BLaER1 (cell line): ENCODE measurements around the gene PHETA2.

ENCODE experiments used
- H3K27ac ChIP-seq: shearing (Covaris generic); formaldehyde crosslinking; 2 replicates; pipeline ENCODE4 v1.8.1; 2022
- H3K27me3 ChIP-seq: shearing (Covaris generic); formaldehyde crosslinking; 2 replicates; pipeline ENCODE4 v1.8.1; 2022
- H3K36me3 ChIP-seq: shearing (Covaris generic); formaldehyde crosslinking; 2 replicates; pipeline ENCODE4 v1.8.1; 2022
- H3K4me1 ChIP-seq: shearing (Covaris generic); formaldehyde crosslinking; 2 replicates; pipeline ENCODE4 v1.8.1; 2022
- H3K4me2 ChIP-seq: shearing (Covaris generic); formaldehyde crosslinking; 2 replicates; pipeline ENCODE4 v1.8.1; 2022
- H3K4me3 ChIP-seq: shearing (Covaris generic); formaldehyde crosslinking; 2 replicates; pipeline ENCODE4 v1.8.1; 2022
- H3K9ac ChIP-seq: shearing (Covaris generic); formaldehyde crosslinking; 2 replicates; pipeline ENCODE4 v1.8.1; 2022
- H3K9me3 ChIP-seq: shearing (Covaris generic); formaldehyde crosslinking; 2 replicates; pipeline ENCODE4 v1.8.1; 2022
- H4K20me1 ChIP-seq: shearing (Covaris generic); formaldehyde crosslinking; 2 replicates; pipeline ENCODE4 v1.8.1; 2022
- Cebpa-rat ChIP-seq: shearing (Covaris generic); IDR thresholded peaks from 2 replicates; pipeline ENCODE4 v1.8.1; 2022

PHETA2 gene

DNA sequence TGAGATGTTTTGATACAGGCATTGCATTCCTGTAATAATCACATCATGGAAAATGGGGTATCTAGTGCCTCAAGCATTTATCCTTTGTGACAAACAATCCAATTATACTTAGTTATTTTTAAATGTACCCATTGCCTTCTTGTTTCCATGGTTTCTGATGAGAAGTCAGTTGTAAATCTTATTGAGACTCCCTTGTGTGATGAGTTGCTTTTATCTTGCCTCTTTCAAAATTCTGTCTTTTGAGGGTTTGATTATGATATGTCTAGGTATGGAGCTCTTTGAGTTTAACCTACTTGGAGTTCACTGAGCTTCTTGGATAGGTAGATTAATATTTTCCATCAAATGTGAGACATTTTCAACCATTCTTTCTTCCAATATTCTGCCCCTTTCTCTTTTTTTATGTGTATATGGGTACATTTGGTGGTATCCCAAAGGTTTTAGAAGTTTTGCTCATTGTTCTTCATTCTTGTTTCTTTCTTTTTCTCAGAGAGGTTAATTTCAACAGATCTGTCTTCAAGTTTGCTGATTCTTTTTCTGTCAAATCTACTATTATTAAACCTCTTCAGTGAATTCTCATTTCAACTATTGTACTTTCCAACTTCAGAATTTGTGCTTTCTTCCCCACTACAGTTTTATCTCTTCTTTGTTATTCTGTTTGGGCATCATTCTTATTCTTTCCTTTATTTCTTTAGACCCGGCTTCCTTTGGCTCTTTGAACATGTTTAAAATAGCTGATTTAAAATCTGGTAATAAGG lies 17.1 kb upstream of the PHETA2 start:
- Histone ChIP-seq H3K4me1 (no peaks in the 10 kb centered on the region), H4K20me1 (no peaks in the 10 kb centered on the region), H3K27ac (no peak overlapping the region), H3K4me3 (no peak overlapping the region), H3K4me2 (no peak overlapping the region), H3K27me3 (no peaks in the 10 kb centered on the region), H3K9me3 (peaks cover 29% of the 10 kb centered on the region), H3K9ac (no peak overlapping the region), H3K36me3 (peaks cover 47% of the 10 kb centered on the region)
- no peak for TF ChIP-seq Cebpa-rat

DNA sequence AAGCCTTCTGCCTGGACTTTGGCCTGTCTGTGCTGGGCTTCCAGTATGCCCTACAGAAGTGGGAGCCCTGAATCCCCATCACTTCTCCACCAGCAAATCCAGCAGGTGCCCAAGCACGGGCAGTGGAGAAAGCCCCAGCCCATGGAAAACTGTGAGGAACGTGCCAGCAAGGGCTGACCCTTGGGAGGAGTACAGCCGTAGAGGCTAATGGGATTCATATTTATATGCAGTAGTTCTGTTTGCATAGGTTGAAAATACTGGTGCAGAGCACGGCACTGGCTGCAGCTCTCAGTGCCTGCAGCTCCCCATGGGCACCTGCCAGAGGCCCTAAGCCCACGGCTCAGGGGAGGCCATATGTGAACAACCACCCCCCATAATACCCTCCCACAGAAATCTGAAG lies 13.6 kb upstream of the PHETA2 start:
- no peaks in the 10 kb centered on the region for H3K27me3 ChIP-seq
- H3K4me3 ChIP-seq: no peak overlapping the region
- H3K4me2 ChIP-seq: no peak overlapping the region
- H3K9ac ChIP-seq: no peak overlapping the region
- no peak overlapping the region for H3K27ac ChIP-seq
- peaks cover 29% of the 10 kb centered on the region for H3K9me3 ChIP-seq
- H3K4me1 ChIP-seq: no peaks in the 10 kb centered on the region
- no peak for TF ChIP-seq Cebpa-rat
- H3K36me3 ChIP-seq: peaks cover 71% of the 10 kb centered on the region
- no peaks in the 10 kb centered on the region for H4K20me1 ChIP-seq

DNA sequence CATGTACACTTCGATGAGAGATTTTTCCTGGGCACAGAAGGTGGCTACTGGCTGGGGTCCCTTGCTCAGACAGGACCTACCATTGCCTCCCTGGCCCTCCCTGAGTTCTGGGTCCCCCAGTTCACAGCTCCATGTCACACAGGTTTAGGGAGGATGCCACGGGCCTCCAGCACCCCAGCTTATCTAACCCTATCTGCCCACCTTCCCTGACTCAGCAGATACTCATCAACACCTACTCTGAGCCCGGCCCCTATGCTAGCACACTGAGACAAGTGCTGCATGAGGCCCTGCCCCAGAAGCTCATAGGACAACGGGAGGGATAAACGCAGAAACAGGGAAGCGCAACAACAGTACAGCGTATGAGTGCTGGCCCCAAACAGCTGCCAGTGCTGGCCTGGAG lies 13.0 kb upstream of the PHETA2 start:
- H3K4me2 ChIP-seq: no peak overlapping the region
- H3K4me3 ChIP-seq: no peak overlapping the region
- H3K27me3 ChIP-seq: no peaks in the 10 kb centered on the region
- H3K9me3 ChIP-seq: peaks cover 29% of the 10 kb centered on the region
- no peaks in the 10 kb centered on the region for H3K4me1 ChIP-seq
- peaks cover 76% of the 10 kb centered on the region for H3K36me3 ChIP-seq
- no peak overlapping the region for H3K27ac ChIP-seq
- TF ChIP-seq Cebpa-rat: no peak
- H3K9ac ChIP-seq: no peak overlapping the region
- H4K20me1 ChIP-seq: no peaks in the 10 kb centered on the region

DNA sequence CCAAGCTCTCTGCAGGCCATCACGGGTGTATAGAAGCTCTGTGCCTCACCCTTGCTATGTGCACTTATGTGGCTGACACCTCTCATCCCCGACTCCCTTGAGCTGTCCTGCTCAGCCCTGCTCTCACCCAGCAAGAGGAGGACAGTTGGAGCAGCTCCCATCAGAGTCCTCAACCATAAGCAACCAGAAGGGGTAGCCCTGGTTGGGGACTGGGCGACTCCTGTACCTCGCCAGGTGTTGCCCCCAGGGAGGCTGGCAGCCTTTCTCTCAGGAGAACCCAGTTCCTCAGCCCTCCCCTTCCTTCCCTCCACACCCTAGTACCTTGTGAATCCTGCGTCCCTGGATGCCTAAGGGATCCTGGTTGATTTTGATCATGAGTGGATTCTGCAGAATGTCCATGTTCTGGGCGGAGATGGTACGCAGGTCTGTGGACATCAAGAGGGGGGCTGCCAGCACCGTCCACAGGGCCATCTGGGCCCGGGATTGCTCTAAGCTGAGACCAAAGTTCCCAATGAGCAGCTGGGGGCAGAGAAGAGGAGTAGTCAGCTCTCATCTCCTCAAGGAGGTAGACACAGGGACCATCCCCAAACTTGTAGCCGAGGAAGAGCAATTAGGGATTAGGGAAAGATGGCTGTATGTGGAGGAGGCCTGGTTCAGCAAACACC lies 11.4 kb upstream of the PHETA2 start:
- H3K4me2 ChIP-seq: no peak overlapping the region
- H3K9me3 ChIP-seq: peaks cover 16% of the 10 kb centered on the region
- no peak for TF ChIP-seq Cebpa-rat
- no peak overlapping the region for H3K9ac ChIP-seq
- no peaks in the 10 kb centered on the region for H4K20me1 ChIP-seq
- no peaks in the 10 kb centered on the region for H3K27me3 ChIP-seq
- no peaks in the 10 kb centered on the region for H3K4me1 ChIP-seq
- H3K36me3 ChIP-seq: peaks cover 85% of the 10 kb centered on the region
- no peak overlapping the region for H3K4me3 ChIP-seq
- H3K27ac ChIP-seq: no peak overlapping the region

DNA sequence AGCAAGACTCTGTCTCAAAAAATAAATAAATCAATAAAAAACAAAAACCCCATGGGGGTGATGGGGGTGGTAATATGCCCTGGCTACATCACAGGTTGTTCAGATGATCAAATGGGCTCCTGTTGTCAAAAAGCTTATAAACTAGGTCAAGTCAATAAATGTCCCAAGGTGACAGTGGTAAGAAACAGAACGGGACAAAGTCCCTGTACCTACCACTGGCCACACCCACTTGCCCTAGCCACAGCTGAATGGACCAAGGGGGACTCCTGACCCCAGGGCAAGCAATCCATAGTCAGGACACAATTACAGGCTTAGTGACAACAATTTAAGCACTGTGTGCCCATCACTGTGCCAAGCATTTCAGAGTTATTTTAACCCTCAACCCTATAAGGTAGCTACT lies 9.4 kb upstream of the PHETA2 start:
- Histone ChIP-seq H3K36me3 (peaks cover 78% of the 10 kb centered on the region), H3K27me3 (no peaks in the 10 kb centered on the region), H3K4me2 (no peak overlapping the region), H3K27ac (no peak overlapping the region), H3K9ac (no peak overlapping the region), H3K4me3 (no peak overlapping the region), H3K4me1 (peaks cover 9% of the 10 kb centered on the region), H4K20me1 (no peaks in the 10 kb centered on the region), H3K9me3 (no peaks in the 10 kb centered on the region)
- no peak for TF ChIP-seq Cebpa-rat

DNA sequence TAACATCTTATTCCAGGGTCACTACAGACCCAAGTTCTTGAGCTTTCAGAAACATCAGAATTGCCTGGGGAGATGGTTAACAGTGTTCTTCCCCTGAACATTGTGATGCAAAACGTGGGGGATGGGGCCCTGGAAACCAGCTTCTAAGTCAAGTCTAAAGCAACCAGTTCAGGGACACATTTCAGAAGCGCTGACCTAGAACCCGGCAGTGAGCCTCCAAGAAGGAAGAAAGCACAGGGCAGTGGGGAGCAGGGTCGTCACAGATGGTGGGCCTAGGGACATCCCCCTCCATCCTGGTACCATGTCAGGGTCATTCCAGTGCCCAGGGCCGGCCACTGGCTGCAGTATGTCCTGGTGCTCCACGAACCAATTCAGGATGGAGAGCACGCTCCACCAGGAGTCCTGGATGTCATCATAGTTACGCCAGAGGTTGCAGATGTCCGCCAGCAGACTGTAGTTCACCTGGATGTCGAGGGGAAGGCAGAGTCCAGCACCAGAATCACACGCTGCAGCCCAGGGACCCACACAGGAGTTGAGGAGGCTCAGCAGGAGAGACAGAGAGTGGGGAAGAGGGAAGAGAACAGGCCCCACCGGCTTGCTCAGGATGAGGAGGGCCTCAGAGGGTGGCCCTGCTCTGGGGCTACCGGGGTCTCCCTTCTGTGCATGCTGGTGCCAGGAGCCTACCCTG lies 8.5 kb upstream of the PHETA2 start:
- H3K4me1 ChIP-seq: peaks cover 16% of the 10 kb centered on the region
- no peaks in the 10 kb centered on the region for H3K9me3 ChIP-seq
- H3K9ac ChIP-seq: no peak overlapping the region
- peaks cover 69% of the 10 kb centered on the region for H3K36me3 ChIP-seq
- H4K20me1 ChIP-seq: no peaks in the 10 kb centered on the region
- no peak overlapping the region for H3K4me3 ChIP-seq
- no peak for TF ChIP-seq Cebpa-rat
- H3K27ac ChIP-seq: no peak overlapping the region
- no peak overlapping the region for H3K4me2 ChIP-seq
- no peaks in the 10 kb centered on the region for H3K27me3 ChIP-seq

DNA sequence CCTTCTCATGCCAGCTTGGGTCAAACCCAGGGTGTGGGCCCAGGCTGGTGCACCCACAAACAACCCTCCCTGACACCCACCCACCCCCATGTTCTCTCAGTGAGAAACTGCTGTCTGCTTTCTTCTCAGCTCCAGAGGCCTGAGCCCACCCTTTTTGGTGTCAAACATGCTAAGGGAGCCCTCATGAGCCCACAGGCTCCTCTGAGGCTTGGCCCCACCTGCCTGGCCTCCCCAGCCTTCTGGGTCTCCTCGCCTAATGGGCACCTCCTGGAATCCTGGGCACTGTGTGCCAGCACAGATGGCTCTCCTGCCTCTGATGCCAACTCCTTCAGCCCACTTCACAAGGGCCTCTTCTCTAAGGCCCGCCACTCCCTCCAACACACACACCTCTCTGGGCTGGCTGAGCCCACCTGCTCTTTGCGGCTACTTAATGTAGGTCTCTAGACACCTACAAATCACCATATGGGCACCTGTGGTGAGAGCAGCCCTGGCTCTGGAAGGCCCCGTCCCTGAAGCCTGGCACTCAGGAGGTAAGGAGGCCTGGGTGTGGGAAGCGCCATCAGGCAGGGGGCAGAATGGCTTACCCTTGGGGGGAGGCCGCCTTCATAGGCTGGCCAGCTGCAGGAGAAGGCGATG lies 7.8 kb upstream of the PHETA2 start:
- H4K20me1 ChIP-seq: no peaks in the 10 kb centered on the region
- H3K4me1 ChIP-seq: peaks cover 20% of the 10 kb centered on the region
- no peak overlapping the region for H3K4me2 ChIP-seq
- peaks cover 62% of the 10 kb centered on the region for H3K36me3 ChIP-seq
- H3K9me3 ChIP-seq: no peaks in the 10 kb centered on the region
- no peak overlapping the region for H3K27ac ChIP-seq
- H3K4me3 ChIP-seq: no peak overlapping the region
- H3K9ac ChIP-seq: no peak overlapping the region
- H3K27me3 ChIP-seq: no peaks in the 10 kb centered on the region
- TF ChIP-seq Cebpa-rat: no peak

DNA sequence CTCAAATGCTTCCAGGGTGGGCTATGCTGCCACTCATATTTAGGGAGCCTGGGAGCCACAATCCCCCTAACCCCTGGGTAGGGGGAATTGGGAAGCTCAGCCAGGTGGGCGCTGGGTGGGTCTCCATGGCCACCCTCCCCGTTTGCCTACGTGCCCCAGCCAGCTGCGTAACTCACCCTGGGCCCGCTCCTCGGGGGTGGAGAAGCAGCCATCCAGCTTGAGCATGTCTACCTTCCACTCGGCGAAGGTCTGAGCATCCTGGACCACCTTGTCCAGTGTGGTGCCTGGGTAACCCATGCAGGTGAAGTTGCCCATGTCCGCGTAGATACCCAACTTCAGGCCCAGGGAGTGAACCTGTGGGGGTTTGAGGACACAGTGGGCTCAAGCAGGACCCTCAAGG lies 7.1 kb upstream of the PHETA2 start:
- H3K9me3 ChIP-seq: no peaks in the 10 kb centered on the region
- H4K20me1 ChIP-seq: no peaks in the 10 kb centered on the region
- H3K4me2 ChIP-seq: no peak overlapping the region
- H3K4me3 ChIP-seq: no peak overlapping the region
- no peak for TF ChIP-seq Cebpa-rat
- no peak overlapping the region for H3K27ac ChIP-seq
- no peaks in the 10 kb centered on the region for H3K27me3 ChIP-seq
- H3K9ac ChIP-seq: no peak overlapping the region
- peaks cover 55% of the 10 kb centered on the region for H3K36me3 ChIP-seq
- H3K4me1 ChIP-seq: peaks cover 27% of the 10 kb centered on the region

DNA sequence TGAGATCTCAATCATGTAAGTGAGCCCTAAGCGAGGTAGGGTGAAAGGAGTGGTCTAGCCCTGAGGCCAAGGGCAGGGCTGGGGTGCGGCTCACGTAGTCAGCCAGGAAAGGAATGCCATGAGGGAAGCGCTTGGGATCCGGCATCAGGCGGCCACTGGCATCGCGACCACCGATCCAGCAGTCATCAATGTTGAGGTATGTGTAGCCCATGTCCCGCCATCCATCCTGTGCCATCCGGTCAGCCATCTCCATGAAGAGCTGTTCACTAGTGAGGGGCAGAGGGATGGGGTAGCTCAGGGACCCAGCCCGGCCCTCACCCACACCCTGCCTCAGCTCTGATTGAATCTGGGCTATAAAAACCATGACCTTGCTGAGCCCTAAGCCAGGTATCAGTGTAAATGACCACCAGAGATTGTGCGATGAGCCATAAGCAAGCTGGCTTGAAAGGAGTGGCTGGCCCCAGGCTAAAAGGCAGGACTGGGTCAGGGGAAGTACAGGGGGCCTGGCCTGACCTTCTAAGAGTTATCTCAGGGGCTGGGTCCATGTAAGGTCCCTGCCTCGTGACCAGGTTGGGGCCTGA lies 6.3 kb upstream of the PHETA2 start:
- Histone ChIP-seq H3K4me2 (no peak overlapping the region), H3K27ac (no peak overlapping the region), H3K36me3 (peaks cover 47% of the 10 kb centered on the region), H3K27me3 (no peaks in the 10 kb centered on the region), H3K4me1 (peaks cover 27% of the 10 kb centered on the region), H3K9me3 (no peaks in the 10 kb centered on the region), H3K4me3 (no peak overlapping the region), H3K9ac (no peak overlapping the region), H4K20me1 (no peaks in the 10 kb centered on the region)
- no peak for TF ChIP-seq Cebpa-rat
